GM19438 (cell line): ENCODE data around the gene PPP1R12C.
"Not testable (repeated sequence)": the region's sequence is repeated elsewhere in the genome, so short reads cannot be mapped to it uniquely, and the experiment has no call there.

ENCODE experiments used
- ATAC-seq: cut with Tn5 transposase; IDR thresholded peaks from one replicate; pipeline ENCODE4 v1.9.1; 2021; ENCODE audit warnings: low read depth; ENCODE audit not compliant: unreplicated experiment

PPP1R12C gene

DNA sequence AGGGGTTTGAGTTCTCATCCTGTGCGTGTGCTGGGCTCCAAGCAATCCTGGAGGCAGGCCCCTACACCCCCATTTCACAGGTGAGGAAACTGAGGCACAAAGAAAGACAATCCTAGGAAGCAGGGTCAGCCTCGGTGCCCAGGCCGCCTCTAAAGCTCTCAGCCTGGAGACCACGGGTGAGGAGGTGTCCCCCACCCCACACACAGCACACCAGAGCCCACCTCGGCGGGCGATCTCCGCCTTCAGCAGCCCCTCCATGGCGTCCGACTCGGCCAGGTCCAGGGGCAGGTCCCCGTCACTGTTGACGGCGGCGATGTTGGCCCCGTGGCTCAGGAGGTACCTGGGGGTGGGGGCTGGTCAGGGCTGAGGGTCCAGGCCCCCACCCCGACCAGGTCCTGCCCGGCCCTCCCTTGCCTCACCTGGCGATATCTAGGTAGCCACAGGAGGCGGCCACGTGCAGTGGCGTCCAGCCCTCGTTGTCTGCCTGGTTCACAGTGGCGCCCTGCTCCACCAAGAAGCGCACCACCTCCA, 5.1 kb downstream of the PPP1R12C start:
- ATAC-seq, result no peak

DNA sequence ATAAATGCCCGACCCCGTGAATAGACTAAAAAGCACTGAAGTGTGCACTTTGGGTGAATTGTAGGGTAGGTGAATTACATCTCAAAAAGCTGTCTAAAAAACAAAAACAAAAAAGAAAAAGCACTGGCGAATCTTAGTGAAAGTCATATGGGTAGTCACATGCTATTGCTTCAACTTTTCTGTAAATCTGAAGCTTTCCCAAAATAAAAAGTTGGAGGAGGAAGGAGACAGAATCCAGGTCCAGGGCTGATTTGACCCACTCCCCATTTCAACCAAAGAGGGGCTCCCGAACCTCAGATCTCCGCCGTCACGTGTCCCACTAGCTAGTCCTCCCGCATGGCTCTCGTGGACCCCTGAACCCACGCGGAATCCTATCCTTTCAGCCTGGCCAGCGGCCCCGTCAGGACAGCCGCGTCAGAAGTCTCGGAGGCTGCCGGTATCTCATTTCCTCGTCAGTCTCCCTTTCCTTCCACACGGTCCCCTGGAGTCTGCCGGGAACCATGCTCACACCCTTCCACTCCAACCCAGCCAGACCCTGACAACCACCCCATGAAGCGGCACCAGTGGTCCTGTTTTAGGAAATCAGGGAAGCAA, 6.1 kb downstream of the PPP1R12C start:
- ATAC-seq, result no peak

GRCh38 chr19:55109527-55110291, 7.7 kb downstream of the PPP1R12C start:
- no peak for ATAC-seq

DNA sequence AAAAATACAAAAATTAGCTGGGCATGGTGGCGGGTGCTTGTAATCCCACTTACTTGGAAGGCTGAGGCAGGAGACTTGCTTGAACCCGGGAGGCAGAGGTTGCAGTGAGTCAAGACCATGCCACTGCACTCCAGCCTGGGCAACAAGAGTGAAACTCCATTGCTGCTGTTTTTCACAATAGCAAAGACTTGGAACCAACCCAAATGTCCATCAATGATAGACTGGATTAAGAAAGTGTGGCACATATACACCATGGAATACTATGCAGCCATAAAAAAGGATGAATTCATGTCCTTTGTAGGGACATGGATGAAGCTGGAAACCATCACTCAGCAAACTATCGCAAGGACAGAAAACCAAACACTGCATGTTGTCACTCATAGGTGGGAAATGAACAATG, 10.2 kb downstream of the PPP1R12C start:
- not testable (repeated sequence) for ATAC-seq

DNA sequence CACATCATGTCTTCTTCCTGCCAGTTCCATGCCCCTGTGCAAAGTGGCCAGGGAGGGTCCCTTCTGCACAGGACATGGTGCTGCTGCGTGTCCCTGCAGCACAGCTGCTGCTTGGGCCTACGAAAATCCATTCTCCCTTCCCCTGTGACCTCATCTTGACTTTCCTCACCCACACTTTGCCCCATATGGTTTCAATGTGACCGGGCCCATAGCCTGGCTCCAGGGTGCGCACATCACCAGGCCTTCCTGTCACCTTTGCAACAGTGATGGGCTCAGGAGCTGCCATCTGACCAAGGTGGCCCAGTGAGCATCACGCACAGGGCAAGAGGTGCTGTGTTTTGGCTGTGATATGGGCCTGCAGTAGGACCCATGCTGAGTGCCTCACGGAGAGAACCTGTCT, 10.8 kb downstream of the PPP1R12C start:
- no peak for ATAC-seq

GRCh38 chr19:55105237-55105636, 12.2 kb downstream of the PPP1R12C start:
- no peak for ATAC-seq

- ATAC-seq, result no peak
Measured at GRCh38 chr19:55103190-55103589, 14.2 kb downstream of the PPP1R12C start.

DNA sequence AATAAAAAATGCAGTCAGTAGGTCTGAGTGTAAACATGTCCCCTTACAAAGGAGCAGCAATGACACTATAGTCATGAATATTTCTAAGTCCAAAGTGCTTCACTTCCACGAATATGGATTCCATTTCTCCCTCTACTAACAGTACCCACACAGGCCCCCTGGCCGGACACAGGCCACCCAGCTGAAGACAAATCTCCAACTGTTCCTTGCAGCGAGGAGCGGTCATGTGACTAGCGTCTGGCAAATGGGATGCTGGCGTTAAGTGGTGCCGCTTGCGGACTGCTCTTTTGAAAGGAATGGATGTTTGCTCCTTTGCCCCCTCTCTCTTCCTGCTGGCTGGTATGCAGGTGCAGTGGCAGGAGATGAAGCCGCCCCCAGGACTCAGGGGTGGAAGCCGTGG, 16.2 kb downstream of the PPP1R12C start:
- ATAC-seq, result no peak

GRCh38 chr19:55099557-55100506, 17.6 kb downstream of the PPP1R12C start:
- ATAC-seq, result no peak

- no peak for ATAC-seq
Measured at GRCh38 chr19:55098716-55099556, 18.5 kb downstream of the PPP1R12C start.

DNA sequence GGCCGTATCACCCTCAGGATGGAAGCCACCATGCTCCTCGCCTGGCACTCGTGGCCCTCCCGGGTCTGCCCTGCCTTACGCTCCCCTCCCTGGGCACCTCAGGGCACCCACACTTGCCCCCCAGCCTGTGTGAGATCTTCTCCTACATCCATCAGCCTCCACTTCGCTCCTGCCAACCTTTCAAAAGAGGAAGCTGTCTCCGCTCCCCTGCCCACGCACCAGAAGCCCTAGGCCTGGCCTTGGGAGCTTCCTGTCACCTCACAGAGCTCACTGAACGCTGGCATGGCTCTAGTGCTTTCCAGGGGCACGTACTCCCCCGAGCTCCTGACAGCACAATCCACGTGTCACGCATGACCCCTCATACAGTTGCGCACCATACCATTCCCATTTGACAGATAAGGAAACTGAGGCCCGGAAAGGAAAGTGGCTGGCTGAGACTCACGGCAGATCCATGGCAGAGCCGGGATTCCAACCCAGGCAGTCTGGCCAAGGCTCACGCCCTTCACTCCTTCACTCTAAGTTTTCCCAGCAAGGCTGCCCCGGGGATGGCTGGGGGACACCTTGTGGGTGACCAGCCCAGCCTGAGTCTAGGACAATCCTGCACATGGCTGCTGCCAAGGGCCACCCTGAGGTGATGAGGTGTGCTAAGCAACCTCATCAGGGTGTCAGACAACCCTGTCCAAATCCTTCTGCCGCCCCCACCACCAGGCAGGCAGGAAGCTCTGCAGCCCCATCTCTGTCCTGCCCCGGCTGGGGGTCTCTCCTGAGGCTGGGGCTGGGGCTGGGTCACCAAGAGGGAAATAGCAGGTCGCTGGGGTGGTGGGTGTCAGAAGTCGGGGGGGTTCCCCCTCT, 19.3 kb downstream of the PPP1R12C start:
- ATAC-seq, result no peak

GRCh38 chr19:55096061-55096701, 21.3 kb downstream of the PPP1R12C start:
- no peak for ATAC-seq

DNA sequence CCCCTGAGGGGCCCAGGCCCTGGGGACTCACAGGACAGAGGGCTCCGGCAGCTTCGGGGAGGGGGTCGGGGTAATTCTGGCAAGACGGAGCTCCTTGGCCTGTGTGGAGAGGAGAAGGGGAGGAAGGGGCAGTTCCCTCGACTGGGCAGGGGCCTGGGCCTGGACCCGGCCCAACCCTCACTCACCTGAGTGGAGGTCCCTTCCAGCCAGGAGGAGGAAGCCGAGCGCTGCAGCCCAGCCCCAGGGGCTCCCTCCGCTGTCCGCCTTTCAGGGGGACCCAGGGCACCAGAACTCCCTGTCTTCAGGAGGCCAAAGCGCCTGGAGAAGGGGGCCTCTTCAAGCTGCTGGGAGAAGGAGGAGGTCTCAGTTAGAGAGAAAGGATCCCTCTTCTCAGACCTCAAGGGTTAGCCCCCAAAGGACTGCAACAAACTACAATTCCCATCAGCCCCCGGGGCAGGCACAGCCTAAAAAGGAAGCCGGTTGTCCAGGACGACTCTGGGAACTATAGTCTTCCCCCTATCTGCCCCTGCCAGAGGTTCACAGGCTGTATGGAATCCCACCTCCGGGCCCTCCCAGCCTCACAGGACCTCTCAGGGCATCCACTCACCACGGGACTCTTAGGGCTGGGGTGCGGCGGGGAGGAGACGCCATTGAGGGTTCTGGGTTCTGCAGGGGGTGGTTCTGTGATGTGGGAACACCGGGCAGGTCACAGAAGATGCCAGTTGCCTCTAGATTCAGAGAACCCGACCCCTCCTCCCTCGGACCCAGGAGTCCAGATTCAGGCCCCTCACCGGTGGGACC, 22.0 kb downstream of the PPP1R12C start:
- ATAC-seq, result no peak

- ATAC-seq, result no peak
Measured at GRCh38 chr19:55094456-55095259, 22.8 kb downstream of the PPP1R12C start.

DNA sequence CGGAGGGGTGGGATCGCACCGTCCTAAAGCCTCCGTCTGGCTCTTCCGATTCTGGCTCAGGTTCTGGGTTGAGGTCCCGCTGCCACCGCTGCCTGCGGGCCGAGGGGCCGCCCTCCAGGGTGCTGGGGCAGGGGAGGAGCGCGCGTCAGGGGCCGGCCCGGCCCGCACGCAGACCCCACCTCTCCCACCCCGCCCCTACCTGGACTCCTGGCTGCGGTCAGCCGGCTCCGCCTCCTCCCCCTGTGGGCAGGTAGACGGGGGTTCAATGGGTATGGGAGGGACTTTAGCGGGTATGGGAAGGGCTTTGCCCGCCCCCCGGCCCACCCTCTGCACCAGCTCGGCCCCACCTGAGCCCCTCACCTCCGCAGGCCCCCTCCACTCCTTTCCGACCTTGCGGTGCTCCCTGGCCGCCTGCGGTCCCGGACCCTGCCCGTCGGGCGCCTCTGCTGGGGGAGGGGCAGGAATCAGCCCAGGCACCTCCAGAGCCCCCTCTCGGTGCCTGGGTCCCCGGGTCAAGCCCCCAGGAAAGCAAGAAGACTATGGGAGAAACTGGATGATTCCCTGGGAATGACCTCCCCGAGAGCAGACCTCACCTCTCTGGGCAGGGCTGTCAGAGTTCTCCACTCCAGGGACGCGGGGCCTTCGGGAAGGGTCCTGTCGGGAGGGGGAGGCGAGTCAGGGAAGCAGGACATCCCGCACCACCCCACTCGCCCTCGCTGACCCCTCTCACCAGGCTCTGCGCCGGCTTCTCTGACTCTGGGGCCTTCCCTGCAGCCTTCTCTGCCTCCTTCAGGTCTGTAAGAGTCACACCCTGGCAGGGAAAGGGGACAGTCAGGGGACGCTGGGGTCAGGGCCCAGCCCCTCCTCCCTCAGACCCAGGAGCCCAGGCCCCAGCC, 24.8 kb downstream of the PPP1R12C start:
- ATAC-seq, result no peak

GRCh38 chr19:55091955-55092354, 25.5 kb downstream of the PPP1R12C start:
- ATAC-seq, result no peak
